Neural progenitor cell (in vitro differentiated cells): ENCODE data around the gene FKBP9. TPM values are rescaled to one million over a fixed set of nuclear protein-coding genes. Genes with fewer than 3 reads are reported as not detected.

Source experiments
- DNase-seq: peaks from one replicate; pipeline ENCODE4 v3.0.0-alpha.2; 2016; ENCODE audit warnings: low spot score
- H2AFZ ChIP-seq: fragments of 200-600 bp; sonication (generic); replicated peaks from 2 replicates; pipeline ENCODE4 v1.6.1; 2016; ENCODE audit warnings: antibody characterized with exemption
- H3F3A ChIP-seq: fragments of 200-600 bp; sonication (generic); 2 replicates; pipeline ENCODE4 v1.6.1; 2016; ENCODE audit warnings: antibody characterized with exemption, low read depth
- H3K27ac ChIP-seq: fragments of 200-600 bp; sonication (generic); 2 replicates; pipeline ENCODE4 v1.5.1; 2016; ENCODE audit warnings: mild to moderate bottlenecking
- H3K27me3 ChIP-seq: fragments of 200-600 bp; sonication (generic); 2 replicates; pipeline ENCODE4 v1.6.1; 2016; ENCODE audit warnings: mild to moderate bottlenecking, moderate library complexity
- H3K36me3 ChIP-seq: fragments of 200-600 bp; sonication (generic); 2 replicates; pipeline ENCODE4 v1.5.1; 2016
- H3K4me1 ChIP-seq: fragments of 200-600 bp; sonication (generic); 2 replicates; pipeline ENCODE4 v1.6.1; 2016; ENCODE audit warnings: mixed run types
- H3K4me2 ChIP-seq: fragments of 200-600 bp; sonication (generic); 2 replicates; pipeline ENCODE4 v1.6.1; 2016
- H3K4me3 ChIP-seq: fragments of 200-600 bp; sonication (generic); 2 replicates; pipeline ENCODE4 v1.5.1; 2016
- H3K79me2 ChIP-seq: fragments of 200-600 bp; sonication (generic); 2 replicates; pipeline ENCODE4 v1.6.1; 2016; ENCODE audit warnings: low read depth
- H3K9ac ChIP-seq: fragments of 200-600 bp; sonication (generic); 2 replicates; pipeline ENCODE4 v1.6.1; 2016
- H3K9me3 ChIP-seq: fragments of 200-600 bp; sonication (generic); 2 replicates; pipeline ENCODE4 v1.5.1; 2016; ENCODE audit warnings: low read depth
- H4K20me1 ChIP-seq: fragments of 200-600 bp; sonication (generic); 2 replicates; pipeline ENCODE4 v1.6.1; 2016; ENCODE audit warnings: low read depth
- H3K27ac Mint-ChIP-seq: 3 replicates; pipeline ENCODE4 v1.8.0; 2021; ENCODE audit warnings: mixed read lengths
- H3K27me3 Mint-ChIP-seq: 2 replicates; pipeline ENCODE4 v1.8.0; 2022; ENCODE audit warnings: low read depth, mild to moderate bottlenecking, inconsistent platforms, moderate library complexity, mixed read lengths; ENCODE audit not compliant: insufficient read depth
- H3K36me3 Mint-ChIP-seq: 3 replicates; pipeline ENCODE4 v1.8.0; 2021; ENCODE audit warnings: mixed read lengths
- H3K4me1 Mint-ChIP-seq: 3 replicates; pipeline ENCODE4 v1.8.0; 2021; ENCODE audit warnings: mixed read lengths
- H3K4me3 Mint-ChIP-seq: 3 replicates; pipeline ENCODE4 v1.8.0; 2021; ENCODE audit warnings: mild to moderate bottlenecking, moderate library complexity, mixed read lengths
- H3K9me3 Mint-ChIP-seq: 3 replicates; pipeline ENCODE4 v1.8.0; 2020; ENCODE audit warnings: mixed read lengths
- EZH2 ChIP-seq: fragments of 200-600 bp; sonication (generic); IDR thresholded peaks from 2 replicates; pipeline ENCODE4 v1.6.1; 2017; ENCODE audit warnings: antibody characterized with exemption, mild to moderate bottlenecking, moderate library complexity
- EZH2phosphoT487 ChIP-seq: fragments of 200-600 bp; sonication (generic); IDR thresholded peaks from 2 replicates; pipeline ENCODE4 v1.6.1; 2017; ENCODE audit warnings: antibody characterized with exemption
- total RNA-seq: library from RNA; depleted of rRNA; stranded (reverse); fragments of >200 nt; gene quantifications from 2 replicates; pipeline ENCODE4 v1.2.3, GENCODE V29; 2015; ENCODE audit warnings: low replicate concordance
- TF ChIP-seq, protein P1 (sequence below): fragments of 200-600 bp; sonication (generic); IDR thresholded peaks from 2 replicates; pipeline ENCODE4 v1.5.1; 2017; ENCODE audit warnings: antibody characterized with exemption, mild to moderate bottlenecking

The FKBP9 gene
- total RNA-seq, 1 donor from 2014 or later: 24.4 TPM

DNA sequence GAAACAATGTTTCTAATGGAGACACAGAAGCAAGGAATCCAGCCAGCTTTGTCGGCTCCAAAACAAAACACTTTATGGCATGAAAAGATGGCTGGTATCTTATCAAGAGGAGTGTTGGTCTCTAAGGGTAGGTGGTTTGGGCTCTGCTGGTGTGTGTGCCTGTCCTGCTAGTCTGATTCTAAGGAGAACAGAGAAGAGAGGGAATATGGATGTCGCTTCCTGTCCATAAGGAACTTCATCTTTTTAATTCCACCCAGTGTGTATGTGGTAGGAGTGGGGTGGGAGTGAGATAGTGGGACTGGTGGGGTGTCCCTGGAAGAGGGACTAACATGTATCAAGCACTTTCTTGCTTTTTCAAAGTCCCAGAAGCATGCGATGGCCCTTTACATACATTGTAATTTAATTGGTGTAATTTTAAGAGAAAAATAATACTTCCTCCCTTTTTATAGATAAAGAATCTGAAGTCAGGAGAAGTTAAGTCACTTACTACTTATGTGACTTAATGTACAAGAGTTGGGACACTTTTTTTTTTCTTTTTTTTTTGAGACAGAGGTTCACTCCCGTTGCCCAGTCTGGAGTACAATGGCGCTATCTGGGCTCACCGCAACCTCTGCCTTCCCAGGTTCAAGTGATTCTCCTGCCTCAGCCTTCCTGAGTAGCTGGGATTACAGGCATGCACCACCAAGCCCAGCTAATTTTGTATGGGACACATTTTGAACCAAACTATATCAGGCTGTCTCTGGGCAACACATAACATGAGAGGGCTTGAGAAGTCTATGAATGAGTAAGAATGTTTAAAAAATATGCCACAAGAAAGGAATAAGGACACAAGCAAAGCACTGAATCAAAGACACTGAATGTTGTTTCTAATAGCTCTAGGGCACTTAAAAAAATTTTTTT is 86.5 kb downstream of the FKBP9 start:
- no peak overlapping the region for H3K4me3 Mint-ChIP-seq

DNA sequence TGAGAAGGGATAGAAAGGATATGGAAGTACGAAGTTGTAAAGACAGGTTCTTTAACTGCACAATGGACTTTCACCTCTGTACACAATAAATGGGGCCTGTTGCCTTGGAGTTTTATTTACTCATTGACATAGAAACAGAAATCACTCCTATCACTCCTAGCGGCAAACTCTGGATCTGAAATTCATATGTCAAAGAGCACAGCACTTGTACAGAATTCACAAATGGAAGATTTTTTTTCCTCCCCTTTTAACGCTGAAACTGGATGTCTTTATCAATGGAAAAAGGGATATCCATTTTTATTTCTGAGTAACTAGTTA is 87.1 kb downstream of the FKBP9 start:
- Histone ChIP-seq H3K4me2 (no peak overlapping the region), H4K20me1 (peaks cover 52% of the 10 kb centered on the region), H3K4me1 (no peaks in the 10 kb centered on the region), H3K27ac (no peak overlapping the region), H3K9me3 (no peaks in the 10 kb centered on the region), H3K4me3 (no peak overlapping the region), H3K9ac (no peak overlapping the region), H3F3A (no peaks in the 10 kb centered on the region), H3K79me2 (peaks cover 99% of the 10 kb centered on the region), H3K27me3 (no peaks in the 10 kb centered on the region), H3K36me3 (no peaks in the 10 kb centered on the region), H2AFZ (no peak overlapping the region)
- Mint-ChIP-seq H3K9me3 (no peaks in the 10 kb centered on the region), H3K27ac (no peak overlapping the region), H3K4me1 (peaks cover 7% of the 10 kb centered on the region), H3K36me3 (peaks cover 7% of the 10 kb centered on the region), H3K4me3 (no peak overlapping the region), H3K27me3 (peaks cover 3% of the 10 kb centered on the region)
- no peak for DNase-seq
- TF ChIP-seq EZH2 (no peak), EZH2phosphoT487 (no peak)
- TF ChIP-seq, protein P1, sequence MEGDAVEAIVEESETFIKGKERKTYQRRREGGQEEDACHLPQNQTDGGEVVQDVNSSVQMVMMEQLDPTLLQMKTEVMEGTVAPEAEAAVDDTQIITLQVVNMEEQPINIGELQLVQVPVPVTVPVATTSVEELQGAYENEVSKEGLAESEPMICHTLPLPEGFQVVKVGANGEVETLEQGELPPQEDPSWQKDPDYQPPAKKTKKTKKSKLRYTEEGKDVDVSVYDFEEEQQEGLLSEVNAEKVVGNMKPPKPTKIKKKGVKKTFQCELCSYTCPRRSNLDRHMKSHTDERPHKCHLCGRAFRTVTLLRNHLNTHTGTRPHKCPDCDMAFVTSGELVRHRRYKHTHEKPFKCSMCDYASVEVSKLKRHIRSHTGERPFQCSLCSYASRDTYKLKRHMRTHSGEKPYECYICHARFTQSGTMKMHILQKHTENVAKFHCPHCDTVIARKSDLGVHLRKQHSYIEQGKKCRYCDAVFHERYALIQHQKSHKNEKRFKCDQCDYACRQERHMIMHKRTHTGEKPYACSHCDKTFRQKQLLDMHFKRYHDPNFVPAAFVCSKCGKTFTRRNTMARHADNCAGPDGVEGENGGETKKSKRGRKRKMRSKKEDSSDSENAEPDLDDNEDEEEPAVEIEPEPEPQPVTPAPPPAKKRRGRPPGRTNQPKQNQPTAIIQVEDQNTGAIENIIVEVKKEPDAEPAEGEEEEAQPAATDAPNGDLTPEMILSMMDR: no peak

More for the DNA sequence above, 86.5 kb downstream of the FKBP9 start:
- Histone ChIP-seq H2AFZ (no peak overlapping the region), H3K79me2 (peaks cover 99% of the 10 kb centered on the region), H3K9ac (no peak overlapping the region), H3K4me3 (no peak overlapping the region), H3F3A (no peaks in the 10 kb centered on the region), H3K27ac (peak overlapping the region; percentile 2), H3K9me3 (no peaks in the 10 kb centered on the region), H3K27me3 (no peaks in the 10 kb centered on the region), H3K36me3 (no peaks in the 10 kb centered on the region), H3K4me1 (no peaks in the 10 kb centered on the region), H3K4me2 (no peak overlapping the region), H4K20me1 (peaks cover 52% of the 10 kb centered on the region)
- no peak for TF ChIP-seq EZH2phosphoT487
- TF ChIP-seq EZH2: no peak
- TF ChIP-seq, protein P1: no peak
- Mint-ChIP-seq H3K36me3 (peaks cover 7% of the 10 kb centered on the region), H3K9me3 (no peaks in the 10 kb centered on the region), H3K27me3 (peaks cover 3% of the 10 kb centered on the region), H3K27ac (peak overlapping the region; percentile 38), H3K4me1 (peaks cover 7% of the 10 kb centered on the region)
- DNase-seq: no peak

DNA sequence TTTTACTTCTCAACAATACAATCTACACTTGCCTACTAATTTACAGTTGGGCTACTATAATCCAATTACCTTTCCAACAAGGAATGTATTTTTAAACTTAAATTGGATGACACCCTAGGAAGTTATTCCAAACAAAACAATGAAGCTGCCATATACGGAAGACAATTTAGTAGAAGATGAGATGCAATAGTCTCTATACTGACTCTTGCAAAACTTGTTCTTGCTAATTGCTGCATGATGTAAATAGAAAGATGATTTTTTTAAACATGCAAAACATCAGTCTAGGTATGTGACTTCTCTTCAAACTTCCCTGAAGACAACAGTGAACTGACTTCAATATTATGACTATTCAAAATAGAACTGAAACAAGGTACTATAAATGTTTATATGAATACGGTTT is 87.7 kb downstream of the FKBP9 start:
- Histone ChIP-seq H3K9ac (no peak overlapping the region), H2AFZ (no peak overlapping the region), H3K4me1 (no peaks in the 10 kb centered on the region), H3K4me2 (no peak overlapping the region), H3F3A (no peaks in the 10 kb centered on the region), H4K20me1 (peaks cover 51% of the 10 kb centered on the region), H3K4me3 (no peak overlapping the region), H3K79me2 (peaks cover 98% of the 10 kb centered on the region), H3K9me3 (no peaks in the 10 kb centered on the region), H3K36me3 (no peaks in the 10 kb centered on the region), H3K27me3 (no peaks in the 10 kb centered on the region), H3K27ac (no peak overlapping the region)
- Mint-ChIP-seq H3K4me1 (peaks cover 7% of the 10 kb centered on the region), H3K9me3 (no peaks in the 10 kb centered on the region), H3K27me3 (peaks cover 3% of the 10 kb centered on the region), H3K4me3 (no peak overlapping the region), H3K36me3 (peaks cover 7% of the 10 kb centered on the region), H3K27ac (no peak overlapping the region)
- TF ChIP-seq, protein P1: no peak
- TF ChIP-seq EZH2 (no peak), EZH2phosphoT487 (no peak)
- no peak for DNase-seq
